HG03045 (cell line): ENCODE data around the gene DMXL2.
"Not testable (repeated sequence)": the region's sequence is repeated elsewhere in the genome, so short reads cannot be mapped to it uniquely, and the experiment has no call there.

Experiments used
- ATAC-seq: cut with Tn5 transposase; IDR thresholded peaks from one replicate; pipeline ENCODE4 v1.9.1; 2021; ENCODE audit warnings: mild to moderate bottlenecking, moderate library complexity; ENCODE audit not compliant: unreplicated experiment

DMXL2 gene

GRCh38 chr15:51625236-51625635 lies 2.7 kb upstream of the DMXL2 start:
- ATAC-seq: no peak

GRCh38 chr15:51624022-51624421 lies 1.5 kb upstream of the DMXL2 start:
- ATAC-seq: no peak

- no peak for ATAC-seq
These were observed 891 bp upstream of the DMXL2 start for GRCh38 chr15:51623386-51623938.

DNA sequence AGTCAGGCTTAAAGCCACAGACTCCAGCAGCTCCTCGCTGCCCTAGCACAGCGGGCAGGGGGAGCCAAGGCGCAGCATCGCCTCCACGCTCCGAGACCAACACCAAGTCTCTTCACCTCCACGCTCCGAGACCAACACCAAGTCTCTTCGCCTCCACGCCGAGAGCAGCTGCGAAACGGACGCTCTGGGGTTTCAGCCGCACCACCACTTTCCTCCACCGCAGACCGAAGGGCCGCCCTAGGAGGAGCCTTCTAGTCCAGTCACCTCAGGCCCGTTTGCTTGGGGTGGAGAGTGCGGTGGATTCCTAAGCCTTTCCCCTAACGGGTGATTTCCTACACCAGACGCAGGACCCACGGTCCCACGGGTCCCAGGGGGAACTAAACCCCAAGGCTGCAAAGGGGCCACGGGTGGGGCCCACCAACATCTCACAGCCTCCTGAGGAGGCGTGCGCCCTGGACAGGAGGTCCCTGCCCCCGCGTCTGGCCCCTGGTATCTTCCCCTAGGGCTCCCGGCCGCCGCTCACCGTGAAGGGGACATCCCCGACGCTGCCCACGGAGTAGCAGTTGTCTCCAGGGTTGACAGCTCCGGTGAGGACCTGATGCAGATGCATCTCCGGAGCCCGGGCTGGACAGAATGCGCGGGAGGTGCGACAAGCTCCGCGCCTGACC lies 501 bp downstream of the DMXL2 start:
- peak; percentile 63 for ATAC-seq

DNA sequence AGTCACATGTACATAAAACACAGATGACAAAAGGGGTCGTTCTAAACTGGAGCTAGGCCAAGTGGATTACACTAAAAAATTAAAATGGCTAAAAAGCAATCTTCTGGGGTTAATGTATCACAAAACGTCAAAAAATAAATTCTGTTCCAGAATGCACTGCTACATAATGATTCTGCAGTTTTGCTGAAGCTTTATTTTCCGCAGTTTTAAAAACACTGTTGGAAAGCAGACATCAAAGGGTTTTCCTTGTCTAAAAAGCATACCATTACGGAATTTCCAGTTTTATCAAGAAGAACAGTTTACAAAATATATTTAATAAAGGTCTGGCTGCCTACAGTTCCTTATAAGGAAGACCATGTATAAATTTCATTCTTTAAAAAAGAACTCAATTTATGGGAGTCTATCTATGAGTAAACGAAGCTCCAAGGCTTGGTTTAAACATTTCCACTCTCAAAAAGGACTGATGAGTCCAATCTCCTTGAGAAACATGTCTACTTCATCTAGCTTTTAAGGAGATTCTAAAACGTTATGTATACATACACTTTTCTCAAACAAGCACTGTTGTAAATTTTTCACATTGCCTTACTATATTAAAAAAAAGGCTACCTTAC lies 1.3 kb downstream of the DMXL2 start:
- ATAC-seq: no peak

GRCh38 chr15:51620641-51621040 lies 1.9 kb downstream of the DMXL2 start:
- no peak for ATAC-seq

GRCh38 chr15:51620122-51620521 lies 2.4 kb downstream of the DMXL2 start:
- no peak for ATAC-seq

DNA sequence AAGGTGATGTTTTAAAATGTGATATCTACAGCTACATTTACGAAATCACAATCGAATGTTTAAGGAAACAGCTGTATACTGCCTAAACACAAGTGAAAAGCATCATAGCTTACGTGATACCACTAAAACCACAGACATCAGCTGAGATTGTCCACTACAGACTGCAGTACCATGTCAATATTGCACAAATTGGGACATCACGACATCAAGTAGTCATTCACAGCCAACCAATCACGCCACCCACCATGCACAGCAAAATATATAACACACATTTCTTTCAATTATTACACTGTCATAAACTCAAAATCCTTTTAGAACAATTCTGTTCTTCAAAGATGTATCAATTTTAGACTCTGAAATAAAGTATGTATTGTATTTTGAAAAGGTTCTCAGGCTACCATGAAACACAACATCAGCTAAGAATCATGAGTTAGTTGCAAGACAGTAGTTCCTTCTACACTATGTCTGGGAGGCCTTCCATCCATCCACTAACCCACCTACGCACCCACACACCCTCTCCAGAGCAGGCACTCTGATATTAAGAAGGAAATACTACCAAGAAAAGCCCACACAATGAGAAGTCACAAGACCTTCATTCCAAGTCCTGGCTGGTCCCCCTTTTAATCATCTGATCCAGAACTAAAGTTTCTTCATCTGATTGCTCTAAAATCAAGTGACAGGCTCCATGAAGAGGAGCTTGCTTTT lies 3.1 kb downstream of the DMXL2 start:
- ATAC-seq: no peak

- ATAC-seq: no peak
These were observed 4.7 kb downstream of the DMXL2 start for GRCh38 chr15:51617886-51618285.

GRCh38 chr15:51613951-51614350 lies 8.6 kb downstream of the DMXL2 start:
- ATAC-seq: no peak

DNA sequence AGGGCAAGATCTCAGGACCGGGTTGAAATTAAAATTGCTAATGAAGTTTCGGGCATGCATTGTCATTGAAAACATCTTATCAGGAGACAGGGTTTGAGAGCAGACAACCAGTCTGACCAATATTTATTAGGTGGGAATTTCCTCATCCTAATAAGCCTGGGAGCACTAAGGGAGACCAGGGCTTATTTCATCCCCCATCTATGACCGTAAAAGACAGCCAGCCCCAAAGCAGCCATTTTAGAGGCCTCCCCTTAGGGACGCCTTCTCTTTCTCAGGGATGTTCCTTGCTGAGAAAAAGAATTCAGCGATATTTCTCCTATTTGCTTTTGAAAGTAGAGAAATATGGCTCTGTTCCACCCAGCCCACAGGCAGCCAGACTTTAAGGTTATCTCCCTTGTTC lies 9.9 kb downstream of the DMXL2 start:
- ATAC-seq: not testable (repeated sequence)

GRCh38 chr15:51603462-51603948 lies 19.1 kb downstream of the DMXL2 start:
- ATAC-seq: not testable (repeated sequence)

- no peak for ATAC-seq
These were observed 19.6 kb downstream of the DMXL2 start for GRCh38 chr15:51603002-51603401.

- ATAC-seq: no peak
These were observed 20.1 kb downstream of the DMXL2 start for GRCh38 chr15:51602484-51602883.

- ATAC-seq: no peak
These were observed 20.8 kb downstream of the DMXL2 start for GRCh38 chr15:51601801-51602200.

DNA sequence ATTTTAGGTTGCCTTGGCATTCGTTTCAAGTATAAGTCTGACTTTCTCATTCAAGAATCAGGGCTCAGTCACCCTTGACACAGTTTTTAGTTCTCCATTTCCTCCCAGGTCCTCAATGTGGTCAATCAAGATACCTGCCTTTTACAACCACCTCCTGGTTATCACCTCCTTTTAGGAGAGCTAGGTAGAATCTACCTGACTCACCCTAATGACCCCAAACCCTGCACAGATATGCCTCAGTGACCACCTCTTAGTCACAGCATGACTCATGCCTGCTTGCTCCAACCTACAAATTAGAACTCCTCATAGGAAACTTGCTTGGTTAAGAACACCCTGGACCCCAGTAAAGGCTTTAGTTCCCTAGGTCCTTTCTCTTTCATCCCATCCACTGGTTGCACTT lies 22.5 kb downstream of the DMXL2 start:
- no peak for ATAC-seq

- no peak for ATAC-seq
These were observed 32.5 kb downstream of the DMXL2 start for GRCh38 chr15:51589881-51590568.

- no peak for ATAC-seq
These were observed 33.6 kb downstream of the DMXL2 start for GRCh38 chr15:51588966-51589365.

GRCh38 chr15:51585986-51586385 lies 36.6 kb downstream of the DMXL2 start:
- no peak for ATAC-seq

- no peak for ATAC-seq
These were observed 41.6 kb downstream of the DMXL2 start for GRCh38 chr15:51580982-51581381.

DNA sequence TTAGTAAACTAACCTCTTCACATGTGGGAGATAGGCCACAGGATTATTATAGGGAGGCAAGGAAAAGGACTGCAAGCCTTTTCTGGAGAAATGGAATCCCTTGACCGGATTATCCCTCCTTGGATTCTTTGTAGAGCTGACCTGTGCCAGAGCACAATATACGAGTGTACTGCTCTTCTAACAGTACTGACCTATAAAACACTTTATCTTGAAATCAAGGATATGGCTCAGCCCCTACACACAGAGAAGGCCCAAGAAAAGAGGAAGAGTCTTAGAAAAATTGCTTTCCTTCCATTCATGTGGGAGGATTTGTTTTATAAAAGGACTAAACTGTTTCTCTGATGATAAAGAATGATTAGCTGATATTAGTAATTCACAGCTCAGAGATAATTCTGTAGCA lies 42.2 kb downstream of the DMXL2 start:
- no peak for ATAC-seq
